ENCODE measurements around the gene SLC35F3.

SLC35F3 gene

GRCh38 chr1:234265321-234265720 is 360.8 kb downstream of the SLC35F3 start:
- DNase-seq = no peak

- DNase-seq = no peak
Measured at GRCh38 chr1:234265861-234266260, 361.4 kb downstream of the SLC35F3 start.

GRCh38 chr1:234270093-234270492 is 365.6 kb downstream of the SLC35F3 start:
- DNase-seq = no peak

- no peak for DNase-seq
Measured at GRCh38 chr1:234270581-234271242, 366.2 kb downstream of the SLC35F3 start.

DNA sequence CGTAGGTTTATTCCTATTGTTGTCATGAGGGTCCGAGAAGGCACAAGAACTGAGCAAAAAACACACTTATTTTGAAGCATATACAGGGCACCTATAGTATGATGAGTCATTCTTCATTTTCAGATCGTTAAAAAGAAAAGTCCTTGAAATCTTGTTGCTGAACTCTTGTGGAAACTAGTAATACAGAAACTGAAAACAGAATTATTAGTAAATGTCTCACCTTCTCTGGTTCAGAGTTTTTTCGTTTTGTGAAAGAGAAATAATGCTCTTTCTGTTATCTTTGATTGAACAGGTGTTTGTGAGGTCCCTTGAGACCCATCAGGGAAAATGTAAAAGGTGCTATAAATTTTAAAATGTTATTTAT is 366.7 kb downstream of the SLC35F3 start:
- DNase-seq = no peak

DNA sequence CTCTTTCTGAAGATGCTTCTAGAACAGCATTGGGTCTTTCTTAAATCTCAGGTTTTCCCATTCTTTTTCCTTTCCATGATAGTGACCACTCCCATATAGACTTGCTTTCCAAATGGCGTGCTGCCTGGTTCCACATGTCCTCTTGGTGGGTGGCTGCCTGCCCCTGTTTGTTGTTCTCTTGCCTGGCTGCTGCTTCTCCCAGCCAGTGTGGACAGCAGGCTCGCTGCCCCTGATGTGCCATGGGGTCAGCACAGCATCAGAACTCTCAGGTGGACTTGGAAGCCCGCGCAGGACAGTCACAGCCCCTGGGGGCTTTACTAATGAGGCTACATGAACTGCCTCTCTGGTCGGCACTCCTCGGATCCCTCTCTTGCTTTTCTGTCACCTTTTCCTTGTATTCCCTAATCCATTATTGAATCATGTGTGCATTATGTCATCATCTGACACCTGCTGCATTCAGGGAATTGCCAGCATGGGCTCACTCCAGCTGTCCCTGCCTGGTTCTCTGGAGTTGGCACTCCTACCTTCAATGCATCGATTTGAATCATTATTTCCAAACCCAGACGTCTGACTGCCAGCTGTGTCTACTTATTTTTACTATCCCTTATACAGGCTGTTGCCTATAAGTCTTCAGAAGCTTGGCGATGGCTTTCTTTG is 368.3 kb downstream of the SLC35F3 start:
- DNase-seq = no peak

GRCh38 chr1:234273981-234274380 is 369.5 kb downstream of the SLC35F3 start:
- DNase-seq = no peak

DNA sequence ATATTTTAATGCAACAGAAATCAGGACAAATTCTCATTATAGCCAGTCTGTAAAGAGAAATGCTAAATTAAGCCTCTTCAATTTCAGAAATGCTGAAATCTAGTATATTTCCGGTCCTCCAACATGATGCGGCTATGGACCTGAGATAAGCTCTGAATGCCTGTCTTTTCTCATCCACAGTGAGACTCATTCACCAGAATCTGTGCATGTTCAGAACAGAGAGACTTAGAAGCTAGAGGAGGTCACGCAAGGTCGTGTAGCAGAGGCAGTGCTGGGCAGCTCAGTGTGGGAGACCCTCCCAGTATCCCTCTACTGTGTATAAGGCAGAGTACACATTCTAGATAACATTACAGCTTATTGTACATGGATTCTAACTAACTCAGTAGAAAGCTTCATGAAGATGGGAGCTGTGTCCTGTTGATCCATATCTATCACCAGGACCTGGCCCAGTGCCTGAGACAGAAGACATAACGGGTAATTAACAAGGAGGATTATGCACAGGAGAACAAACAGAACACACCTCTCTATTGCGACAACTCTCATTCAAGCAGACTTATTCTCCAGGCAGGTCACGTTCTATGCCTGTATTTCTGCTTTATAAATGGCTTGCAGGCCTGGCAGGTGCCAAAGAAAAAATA is 371.8 kb downstream of the SLC35F3 start:
- no peak for DNase-seq

DNA sequence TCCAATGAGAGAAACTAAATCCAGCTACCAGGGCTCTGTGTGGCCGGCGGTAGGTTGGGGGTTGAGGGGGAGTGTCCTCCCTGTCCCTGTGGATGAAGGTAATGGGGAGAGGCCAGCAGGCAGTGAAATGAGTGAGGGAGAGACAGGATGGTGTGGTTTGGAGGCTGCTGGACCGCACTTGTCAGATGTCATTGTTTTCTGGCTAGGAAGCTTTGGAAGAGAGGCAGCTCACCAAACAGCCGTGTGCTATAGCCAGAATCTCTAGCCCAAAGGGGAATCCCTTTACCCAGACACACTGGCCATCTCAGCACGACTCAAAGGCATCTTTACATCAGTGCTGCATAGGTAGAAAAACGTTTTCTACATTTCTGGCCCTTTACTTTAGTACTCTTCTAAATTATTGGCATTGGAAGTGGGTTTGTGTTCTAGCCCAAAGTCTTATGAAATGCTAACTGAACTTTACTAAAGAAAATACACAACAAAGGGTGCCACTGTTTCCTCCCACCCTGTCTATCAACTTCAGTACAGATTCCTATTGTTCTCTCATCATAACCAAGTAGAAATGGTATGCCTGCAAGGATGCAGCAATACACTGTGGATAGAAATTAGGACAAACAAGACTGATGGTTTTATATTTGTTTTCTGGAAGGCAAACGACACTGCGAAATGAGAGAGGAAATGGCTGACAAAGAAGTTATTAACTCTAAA is 372.8 kb downstream of the SLC35F3 start:
- DNase-seq = no peak

DNA sequence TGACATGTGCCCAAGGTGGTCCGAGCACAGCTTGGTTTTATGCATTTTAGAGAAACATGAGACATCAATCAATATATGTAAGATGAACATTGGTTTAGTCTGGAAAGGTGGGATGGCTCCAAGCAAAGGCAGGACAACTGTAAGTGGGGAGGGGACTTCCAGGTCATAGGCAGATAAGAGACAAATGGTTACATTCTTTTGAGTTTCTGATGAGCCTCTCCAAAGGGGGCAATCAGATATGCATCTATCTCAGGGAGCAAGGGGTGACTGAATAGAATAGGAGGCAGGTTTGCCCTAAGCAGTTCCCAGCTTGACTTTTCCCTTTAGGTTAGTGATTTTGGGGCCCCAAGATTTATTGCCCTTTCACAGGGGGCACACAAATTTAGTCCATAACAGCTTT is 374.5 kb downstream of the SLC35F3 start:
- DNase-seq = no peak

GRCh38 chr1:234280500-234280899 is 376.0 kb downstream of the SLC35F3 start:
- DNase-seq = no peak

DNA sequence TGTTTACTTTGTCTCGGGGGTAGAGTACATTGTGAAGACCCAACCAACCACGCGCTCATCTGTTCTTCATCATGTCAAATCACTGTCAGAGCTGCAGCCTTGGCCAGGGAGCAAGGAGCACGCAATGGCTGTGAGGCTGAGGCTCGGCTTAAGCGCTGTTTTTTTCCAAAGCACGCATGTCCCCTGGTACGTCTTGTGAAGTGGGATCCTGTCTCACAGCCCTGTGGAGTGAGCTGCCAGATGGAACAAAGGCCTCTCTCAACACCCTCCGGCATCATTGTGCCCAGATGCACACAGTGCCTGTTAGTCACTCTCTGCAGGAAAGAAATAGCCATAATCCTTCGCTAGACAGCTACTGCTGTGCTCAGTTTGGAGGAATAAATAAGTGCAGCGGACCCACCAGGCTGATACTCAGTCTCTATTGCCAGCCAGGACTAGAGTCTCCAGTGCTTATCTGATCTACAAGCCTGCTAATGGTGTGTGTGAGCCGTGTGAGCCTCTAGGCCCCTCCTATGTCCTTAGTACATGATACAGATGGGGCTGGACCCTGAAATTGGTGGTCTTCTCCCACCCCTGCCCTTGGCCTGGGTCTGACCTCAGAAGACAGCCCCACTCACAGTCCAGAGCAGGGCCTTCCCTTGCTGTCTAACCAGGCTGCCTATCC is 377.5 kb downstream of the SLC35F3 start:
- DNase-seq = no peak

DNA sequence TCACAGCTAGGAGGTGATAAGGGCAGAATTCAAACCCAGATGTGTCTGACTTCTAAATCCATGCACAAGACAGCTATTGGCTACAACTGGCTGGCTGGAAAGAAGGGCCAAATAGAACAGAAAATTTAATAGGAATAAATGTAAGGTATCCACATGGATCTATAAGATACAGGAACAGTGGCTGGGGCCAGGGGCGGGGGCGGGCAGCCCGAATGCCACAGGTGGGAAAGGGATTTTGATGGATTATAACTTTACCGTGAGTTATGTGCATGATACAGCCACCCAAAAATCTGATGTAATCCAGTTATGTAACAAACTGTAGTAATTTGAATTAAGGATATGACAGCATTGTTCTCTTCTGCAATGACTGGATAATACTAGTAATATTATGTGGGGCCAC is 381.7 kb downstream of the SLC35F3 start:
- DNase-seq = no peak

GRCh38 chr1:234288946-234289345 is 384.5 kb downstream of the SLC35F3 start:
- DNase-seq = no peak

DNA sequence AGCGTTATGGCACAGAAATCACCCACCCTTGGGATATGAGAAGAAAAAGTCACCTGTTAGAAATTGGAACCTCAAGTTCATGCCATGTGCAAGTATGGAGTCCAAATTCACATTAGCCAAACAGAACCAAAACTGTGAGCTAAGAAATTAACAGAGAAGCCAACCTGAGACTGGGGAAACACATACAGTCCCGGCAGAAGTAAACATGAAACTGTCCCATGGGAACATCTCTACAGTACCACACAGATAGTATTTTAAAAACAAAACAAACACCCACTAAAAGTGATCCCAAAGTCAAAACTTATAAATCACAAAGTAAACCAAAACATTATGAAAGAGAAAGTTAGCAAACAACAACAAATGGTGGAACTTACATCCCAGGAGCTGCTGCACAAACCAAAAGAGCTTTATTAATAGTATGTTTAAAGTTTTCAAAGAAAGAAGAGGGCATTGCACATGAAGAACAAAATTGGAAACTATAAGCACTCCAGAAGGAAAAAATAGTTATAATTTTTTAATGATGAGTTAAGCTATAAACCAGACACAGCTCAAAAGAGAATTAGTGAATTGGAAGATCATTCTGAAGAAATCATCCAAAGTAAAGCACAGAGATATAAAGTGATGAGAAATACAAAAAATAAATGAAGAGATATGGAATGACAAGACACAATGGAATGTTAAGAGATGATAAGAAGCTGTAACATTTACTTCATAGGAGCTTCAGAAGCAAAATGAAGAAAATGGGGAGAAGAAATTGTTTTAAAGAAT is 385.2 kb downstream of the SLC35F3 start:
- no peak for DNase-seq

DNA sequence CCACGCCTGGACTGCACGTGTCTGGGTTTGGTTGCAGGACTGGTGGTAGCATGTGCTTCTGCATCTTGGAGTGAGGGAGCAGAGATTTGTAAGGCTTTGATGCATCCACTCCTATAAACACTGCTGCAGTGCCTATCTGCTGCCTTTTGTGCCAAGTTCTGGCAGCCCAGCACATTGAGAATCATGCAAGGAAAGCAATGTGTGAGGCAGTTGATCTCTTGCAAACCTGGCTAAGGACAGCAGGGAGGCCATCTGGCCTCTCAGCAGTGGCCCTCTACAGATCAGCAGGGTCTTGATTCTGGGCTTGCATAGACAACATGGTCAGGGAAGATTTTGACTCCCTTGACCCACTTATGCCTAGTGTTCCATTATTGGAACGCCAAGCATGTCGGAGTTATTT is 387.5 kb downstream of the SLC35F3 start:
- no peak for DNase-seq

- DNase-seq = no peak
Measured at GRCh38 chr1:234292548-234292947, 388.1 kb downstream of the SLC35F3 start.

GRCh38 chr1:234294109-234294817 is 389.8 kb downstream of the SLC35F3 start:
- DNase-seq = no peak

DNA sequence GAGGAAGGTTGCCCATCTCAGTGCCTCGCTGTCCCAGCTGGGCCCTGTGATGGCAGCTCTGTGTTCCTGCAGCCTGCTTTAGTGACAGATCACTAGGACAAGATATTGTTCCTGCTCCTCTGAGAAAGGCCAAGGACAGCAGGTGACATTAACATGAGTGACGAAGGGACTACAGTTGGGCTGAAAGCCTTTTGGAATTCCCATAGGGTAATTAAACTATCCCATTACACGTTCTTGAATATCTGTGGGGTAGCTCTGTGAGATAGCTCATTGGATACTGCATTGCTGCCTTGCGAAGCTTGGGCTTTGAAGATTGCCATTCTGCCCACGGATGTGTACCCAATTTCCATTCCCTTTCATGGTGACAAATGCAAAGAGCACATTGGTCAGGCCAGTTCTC is 390.6 kb downstream of the SLC35F3 start:
- DNase-seq = no peak

GRCh38 chr1:234295626-234296025 is 391.1 kb downstream of the SLC35F3 start:
- DNase-seq = no peak

DNA sequence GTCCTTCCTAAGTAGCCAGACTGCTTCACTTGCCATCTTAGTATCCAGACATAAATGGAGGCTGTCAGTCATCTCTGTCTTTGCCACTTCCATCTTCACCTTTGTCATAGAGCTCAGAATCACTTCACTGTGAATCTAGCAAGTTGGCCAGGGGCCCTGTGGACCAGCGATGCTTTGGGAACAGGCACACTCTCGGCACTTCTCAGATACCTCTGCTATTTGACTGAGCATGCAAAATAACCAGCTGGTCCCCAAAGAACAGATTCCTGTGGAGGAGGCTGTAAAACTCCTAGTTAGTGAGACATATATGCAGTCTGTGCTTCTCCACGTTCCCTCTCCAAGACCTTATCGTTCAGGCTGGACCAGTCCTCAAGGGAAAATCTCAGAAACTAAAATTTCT is 392.0 kb downstream of the SLC35F3 start:
- DNase-seq = no peak

DNA sequence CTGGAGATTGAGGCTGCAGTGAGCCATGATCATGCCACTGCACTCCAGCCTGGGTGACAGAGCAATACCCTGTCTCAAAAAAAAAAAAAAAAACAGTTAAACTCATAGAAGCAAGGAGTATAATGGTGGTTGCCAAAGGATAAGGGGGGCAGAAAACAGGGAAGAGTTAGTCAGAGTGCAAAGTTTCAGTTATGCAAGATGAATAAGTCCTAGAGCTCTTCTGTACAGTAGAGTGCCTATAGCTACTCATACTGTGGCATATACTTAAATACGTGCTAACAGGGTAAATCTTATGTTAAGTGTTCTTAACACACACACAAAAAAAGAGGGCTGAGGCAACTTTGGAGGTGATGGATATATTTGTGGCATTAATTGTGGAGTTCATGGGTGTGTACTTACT is 393.2 kb downstream of the SLC35F3 start:
- DNase-seq = no peak

All from RPMI8226 (cell line).